ENCODE data around the gene APP. TPM values are rescaled to one million over a fixed set of nuclear protein-coding genes. Genes with fewer than 3 reads are reported as not detected.

Gene APP
- total RNA-seq, 2 donors from 2014 or later: 256 to 423 TPM

DNA sequence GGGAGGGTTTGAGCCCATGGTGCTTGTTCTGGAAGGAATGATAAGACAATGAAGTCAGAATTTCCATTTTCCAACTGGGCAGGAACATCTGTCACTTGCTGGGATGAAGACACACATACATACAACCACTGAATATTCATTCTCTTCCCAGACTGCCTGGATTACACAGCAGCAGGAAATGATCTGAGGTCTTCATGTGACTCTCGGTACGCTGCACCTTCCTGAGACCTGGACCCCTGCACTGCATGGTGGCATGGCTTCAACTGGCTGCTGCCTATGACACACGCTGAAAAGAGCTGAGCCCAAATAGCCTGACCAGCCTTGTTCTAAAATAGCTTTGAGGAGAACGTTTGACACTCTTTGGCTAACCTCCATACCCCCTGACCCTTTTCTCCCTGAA lies 285.2 kb downstream of the APP start:
- WGBS, 2 donors: 81 to 88% methylated on average over 4 of the region's 4 CpGs
- peak overlapping the region in 1 of 4 donors; percentile 31 for H3K27ac ChIP-seq
- H3K4me3 ChIP-seq: no peak overlapping the region
- peaks cover 19% of the 10 kb centered on the region for H3K4me1 ChIP-seq
- intact Hi-C loops (cut with DNase I): loop anchor here (10.0 kb wide), 1 partner anchor 829 kb away; no protein-coding TSS in a partner anchor
- no peak for DNase-seq
- no peaks in the 10 kb centered on the region for H3K9me3 ChIP-seq
- TF ChIP-seq POLR2A (IDR thresholded peaks at IDR 0.05): no peak
- TF ChIP-seq, protein P1, sequence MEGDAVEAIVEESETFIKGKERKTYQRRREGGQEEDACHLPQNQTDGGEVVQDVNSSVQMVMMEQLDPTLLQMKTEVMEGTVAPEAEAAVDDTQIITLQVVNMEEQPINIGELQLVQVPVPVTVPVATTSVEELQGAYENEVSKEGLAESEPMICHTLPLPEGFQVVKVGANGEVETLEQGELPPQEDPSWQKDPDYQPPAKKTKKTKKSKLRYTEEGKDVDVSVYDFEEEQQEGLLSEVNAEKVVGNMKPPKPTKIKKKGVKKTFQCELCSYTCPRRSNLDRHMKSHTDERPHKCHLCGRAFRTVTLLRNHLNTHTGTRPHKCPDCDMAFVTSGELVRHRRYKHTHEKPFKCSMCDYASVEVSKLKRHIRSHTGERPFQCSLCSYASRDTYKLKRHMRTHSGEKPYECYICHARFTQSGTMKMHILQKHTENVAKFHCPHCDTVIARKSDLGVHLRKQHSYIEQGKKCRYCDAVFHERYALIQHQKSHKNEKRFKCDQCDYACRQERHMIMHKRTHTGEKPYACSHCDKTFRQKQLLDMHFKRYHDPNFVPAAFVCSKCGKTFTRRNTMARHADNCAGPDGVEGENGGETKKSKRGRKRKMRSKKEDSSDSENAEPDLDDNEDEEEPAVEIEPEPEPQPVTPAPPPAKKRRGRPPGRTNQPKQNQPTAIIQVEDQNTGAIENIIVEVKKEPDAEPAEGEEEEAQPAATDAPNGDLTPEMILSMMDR (IDR thresholded peaks at IDR 0.05): no peak
- no peaks in the 10 kb centered on the region for H3K27me3 ChIP-seq
- peaks cover 0 to 3% of the 10 kb centered on the region in 2 donors for H3K36me3 ChIP-seq (replicated peaks in 1 of 2; ENCODE audit: insufficient read depth in 1 of 2, low read depth in 2 of 2)
- no peak for ATAC-seq

GRCh38 chr21:25884311-25884710 lies 286.3 kb downstream of the APP start:
- TF ChIP-seq, protein P1 (IDR thresholded peaks at IDR 0.05): no peak
- TF ChIP-seq POLR2A (IDR thresholded peaks at IDR 0.05): no peak
- ATAC-seq (peak; percentile 14), DNase-seq (no peak)
- Histone ChIP-seq H3K27me3 (no peaks in the 10 kb centered on the region), H3K27ac (no peak overlapping the region), H3K36me3 (replicated peaks in 1 of 2; ENCODE audit: insufficient read depth in 1 of 2, low read depth in 2 of 2) (peaks cover 0 to 3% of the 10 kb centered on the region in 2 donors), H3K9me3 (no peaks in the 10 kb centered on the region), H3K4me3 (no peak overlapping the region), H3K4me1 (peaks cover 19% of the 10 kb centered on the region)
- 54 to 55% methylated on average over 2 of the region's 2 CpGs for WGBS, 2 donors
- intact Hi-C loops (cut with DNase I): loop anchor here (5.0 to 10.0 kb wide), 2 partner anchors 288 to 830 kb away; partner anchors contain the start of gene APP

DNA sequence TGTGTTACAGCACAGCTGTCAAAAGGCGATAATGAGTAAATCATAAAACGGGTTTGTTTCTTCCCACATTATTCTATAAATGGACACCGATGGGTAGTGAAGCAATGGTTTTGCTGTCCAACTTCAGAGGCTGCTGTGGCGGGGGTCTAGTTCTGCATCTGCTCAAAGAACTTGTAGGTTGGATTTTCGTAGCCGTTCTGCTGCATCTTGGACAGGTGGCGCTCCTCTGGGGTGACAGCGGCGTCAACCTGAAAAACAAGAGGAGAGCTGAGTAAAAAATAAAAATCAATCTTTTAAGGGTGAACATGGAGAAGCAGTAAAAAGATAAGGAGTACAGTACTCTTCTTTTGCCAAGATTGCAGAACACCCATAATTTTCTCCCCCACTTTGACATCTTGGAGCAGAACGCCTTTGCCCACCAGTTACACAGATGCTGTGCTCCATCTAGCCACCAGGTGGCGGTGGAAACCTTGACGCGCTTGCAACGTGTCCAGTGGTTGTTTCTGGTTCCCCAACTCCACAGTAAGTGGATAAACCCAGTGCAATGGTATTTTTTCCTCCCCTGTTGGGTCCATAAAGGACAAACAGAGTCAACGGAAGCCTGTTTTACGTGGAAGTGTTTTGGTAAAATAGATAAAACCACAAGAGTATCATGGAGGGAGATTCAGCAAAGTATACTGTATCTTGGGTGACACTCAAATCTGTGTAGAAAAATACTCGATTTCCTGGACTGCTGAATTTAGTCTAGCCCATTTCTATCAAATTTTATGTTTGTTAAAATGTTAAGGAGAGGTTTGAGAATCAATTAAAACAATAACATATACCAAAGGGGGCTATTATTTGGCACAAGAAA lies 288.8 kb downstream of the APP start:
- 55 to 56% methylated on average over 17 of the region's 17 CpGs for WGBS, 2 donors
- no peak for TF ChIP-seq POLR2A (IDR thresholded peaks at IDR 0.05)
- TF ChIP-seq, protein P1 (IDR thresholded peaks at IDR 0.05): peak; percentile 80 to 92 (median 87)
- H3K27me3 ChIP-seq: no peaks in the 10 kb centered on the region
- H3K27ac ChIP-seq: no peak overlapping the region
- ATAC-seq: peak; percentile 69
- intact Hi-C loops (cut with DNase I): loop anchor here (5.0 to 10.0 kb wide), 2 partner anchors 291 to 833 kb away; partner anchors contain the start of gene APP
- DNase-seq: peak; percentile 64 to 74 (median 66)
- H3K4me3 ChIP-seq: no peak overlapping the region
- H3K4me1 ChIP-seq: peaks cover 8% of the 10 kb centered on the region
- H3K9me3 ChIP-seq: no peaks in the 10 kb centered on the region
- H3K36me3 ChIP-seq (replicated peaks in 1 of 2; ENCODE audit: insufficient read depth in 1 of 2, low read depth in 2 of 2): peaks cover 0 to 3% of the 10 kb centered on the region in 2 donors

DNA sequence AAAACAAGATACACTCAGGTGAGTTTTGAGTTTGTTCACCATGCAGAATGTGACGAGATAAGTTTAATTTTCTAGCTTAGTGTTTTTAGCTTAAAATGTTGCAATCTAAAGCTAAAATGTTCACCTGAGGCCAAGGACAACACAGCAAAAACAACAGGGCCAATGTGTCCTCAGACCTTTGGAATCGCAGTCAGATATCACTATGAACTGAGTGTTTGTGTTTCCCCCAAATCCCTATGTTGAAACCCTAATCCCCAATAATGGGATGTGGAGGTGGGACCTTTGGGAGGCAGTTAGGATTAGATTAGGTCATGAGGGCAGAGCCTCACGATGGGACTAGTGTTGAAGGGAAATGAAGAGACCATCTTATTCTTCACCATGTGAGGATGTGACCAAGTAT lies 291.4 kb downstream of the APP start:
- Histone ChIP-seq H3K27ac (no peak overlapping the region), H3K9me3 (no peaks in the 10 kb centered on the region), H3K27me3 (no peaks in the 10 kb centered on the region), H3K4me1 (peaks cover under 1% of the 10 kb centered on the region), H3K36me3 (replicated peaks in 1 of 2; ENCODE audit: insufficient read depth in 1 of 2, low read depth in 2 of 2) (peaks cover 0 to 3% of the 10 kb centered on the region in 2 donors), H3K4me3 (no peak overlapping the region)
- intact Hi-C loops (cut with DNase I): no loop called here
- ATAC-seq (no peak), DNase-seq (no peak)
- WGBS, 2 donors: 79 to 83% methylated on average over 3 of the region's 3 CpGs
- TF ChIP-seq, protein P1 (IDR thresholded peaks at IDR 0.05): no peak
- no peak for TF ChIP-seq POLR2A (IDR thresholded peaks at IDR 0.05)
